SU-DHL-6 (cell line): ENCODE results near the gene GRM3.

Experiments
- H2AFZ ChIP-seq: fragments of 200-600 bp; sonication (generic); 2 replicates; pipeline ENCODE4 v1.6.1; 2014; ENCODE audit warnings: low read depth, mild to moderate bottlenecking, moderate library complexity, mixed read lengths, antibody characterized with exemption, low read length; ENCODE audit not compliant: severe bottlenecking
- H3F3A ChIP-seq: fragments of 200-600 bp; shearing (Covaris generic); 2 replicates; pipeline ENCODE4 v1.6.0; 2016; ENCODE audit warnings: antibody characterized with exemption, mild to moderate bottlenecking; ENCODE audit not compliant: insufficient read depth
- H3K27ac ChIP-seq: fragments of 200-600 bp; sonication (generic); 2 replicates; pipeline ENCODE4 v1.5.1; 2016; ENCODE audit warnings: low read depth, mild to moderate bottlenecking, low read length, moderate library complexity, mixed read lengths
- H3K27me3 ChIP-seq: fragments of 200-600 bp; sonication (generic), shearing (Covaris generic); 2 replicates; pipeline ENCODE4 v1.6.0; 2014; ENCODE audit warnings: mild to moderate bottlenecking, low read length
- H3K36me3 ChIP-seq: fragments of 200-600 bp; sonication (generic); 2 replicates; pipeline ENCODE4 v1.6.1; 2014; ENCODE audit warnings: mild to moderate bottlenecking, low read length, mixed read lengths
- H3K4me2 ChIP-seq: fragments of 300-600, 200-600 bp; shearing (Covaris generic), sonication (generic); 2 replicates; pipeline ENCODE4 v1.6.0; 2014; ENCODE audit warnings: low read length, low read depth, mild to moderate bottlenecking; ENCODE audit not compliant: poor library complexity, severe bottlenecking
- H3K4me3 ChIP-seq: fragments of 200-600 bp; sonication (generic); 2 replicates; pipeline ENCODE4 v1.5.1; 2014; ENCODE audit warnings: antibody characterized with exemption, low read length, mild to moderate bottlenecking, mixed read lengths; ENCODE audit not compliant: insufficient read depth, poor library complexity, severe bottlenecking
- H3K79me2 ChIP-seq: fragments of 200-600 bp; sonication (generic); 2 replicates; pipeline ENCODE4 v1.6.1; 2014; ENCODE audit warnings: mild to moderate bottlenecking, low read length, moderate library complexity; ENCODE audit not compliant: insufficient read depth
- H3K9ac ChIP-seq: fragments of 200-600 bp; sonication (generic); 2 replicates; pipeline ENCODE4 v1.7.0; 2014; ENCODE audit warnings: mild to moderate bottlenecking, low read length
- H3K9me2 ChIP-seq: fragments of 200-600 bp; sonication (generic); replicated peaks from 2 replicates; pipeline ENCODE4 v1.6.1; 2014; ENCODE audit warnings: low read length; ENCODE audit not compliant: insufficient read depth
- H3K9me3 ChIP-seq: fragments of 200-600 bp; sonication (generic); 2 replicates; pipeline ENCODE4 v1.6.1; 2014; ENCODE audit warnings: low read length, mixed read lengths; ENCODE audit not compliant: insufficient read depth
- H4K20me1 ChIP-seq: fragments of 200-600 bp; sonication (generic); 2 replicates; pipeline ENCODE4 v1.6.1; 2014; ENCODE audit warnings: low read depth, mild to moderate bottlenecking, antibody characterized with exemption, low read length, moderate library complexity, mixed read lengths
- CTCF ChIP-seq: fragments of 200-600 bp; sonication (generic); IDR thresholded peaks from one replicate; pipeline ENCODE4 v1.5.1; 2017; ENCODE audit warnings: antibody characterized with exemption, mild to moderate bottlenecking, low read length, moderate library complexity; ENCODE audit not compliant: insufficient read depth, poor library complexity, severe bottlenecking
- EZH2phosphoT487 ChIP-seq: fragments of 200-600 bp; sonication (generic), shearing (Covaris generic); conservative IDR thresholded peaks from 2 replicates; pipeline ENCODE4 v1.6.1; 2018; ENCODE audit warnings: mild to moderate bottlenecking, antibody characterized with exemption, low read length, moderate library complexity, mixed read lengths

The GRM3 gene

DNA sequence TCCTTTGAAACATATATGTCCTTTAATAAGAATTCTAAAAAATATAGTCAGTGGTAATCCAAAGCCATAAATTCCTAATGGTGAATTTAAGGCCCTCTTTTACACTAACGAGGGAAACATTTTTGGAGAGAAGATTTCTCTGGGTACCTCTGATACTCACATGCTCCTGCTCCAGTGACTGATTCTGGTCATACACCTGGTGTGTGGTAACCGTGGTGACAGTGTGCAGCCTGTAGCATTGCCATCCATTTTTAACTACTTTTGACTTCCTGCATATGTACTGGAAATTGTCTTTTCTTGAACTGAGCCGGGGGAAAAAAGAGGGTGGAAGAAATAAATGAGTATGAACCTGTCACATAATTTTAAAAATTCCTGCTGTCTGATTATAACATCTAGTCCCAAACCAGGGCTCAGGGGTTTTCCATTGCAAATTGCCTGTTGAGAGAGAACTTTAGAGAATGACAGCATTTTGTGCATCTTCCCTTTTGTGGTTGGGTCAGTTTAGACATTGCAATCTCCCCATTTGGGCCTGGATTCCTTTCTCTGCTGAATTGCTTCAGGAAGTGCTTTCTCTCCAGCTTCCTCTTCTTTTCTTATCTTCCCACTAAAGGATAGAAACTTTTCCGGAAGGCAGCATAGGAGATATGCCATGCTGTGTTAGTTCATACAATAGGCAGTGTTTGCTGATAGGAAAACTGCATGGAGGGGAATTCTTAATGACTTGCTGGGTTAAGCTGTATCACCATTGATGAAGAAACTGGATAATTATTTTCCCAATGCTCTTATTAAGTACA lies 125.5 kb downstream of the GRM3 start:
- H2AFZ ChIP-seq = no peak overlapping the region
- H3K4me2 ChIP-seq = no peak overlapping the region
- H3K79me2 ChIP-seq = no peaks in the 10 kb centered on the region

DNA sequence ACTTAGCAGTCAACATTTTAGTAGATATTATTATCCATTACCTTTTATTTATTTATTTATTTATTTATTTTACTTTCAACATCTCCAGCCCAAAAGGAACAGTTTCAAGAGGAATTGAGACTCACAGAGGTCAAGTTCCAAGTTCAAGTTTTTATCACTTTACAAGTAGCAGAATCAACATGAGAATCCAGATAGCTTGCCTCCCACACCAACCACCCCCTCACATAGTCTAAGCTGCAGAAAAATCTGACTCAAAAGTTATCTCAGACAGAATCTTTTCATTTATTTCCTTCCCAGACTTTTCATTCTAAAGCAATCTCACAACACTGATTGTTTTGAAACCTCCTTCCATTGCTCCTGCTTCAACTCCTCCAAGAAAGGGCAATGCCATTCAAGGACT lies 129.6 kb downstream of the GRM3 start:
- Histone ChIP-seq H3K36me3 (no peaks in the 10 kb centered on the region), H4K20me1 (no peaks in the 10 kb centered on the region), H3K27ac (no peak overlapping the region), H3K4me3 (no peak overlapping the region), H3K4me2 (no peak overlapping the region), H2AFZ (no peak overlapping the region), H3K27me3 (no peaks in the 10 kb centered on the region), H3K9ac (no peak overlapping the region), H3K9me2 (no peaks in the 10 kb centered on the region), H3K79me2 (no peaks in the 10 kb centered on the region), H3K9me3 (no peaks in the 10 kb centered on the region), H3F3A (no peaks in the 10 kb centered on the region)
- TF ChIP-seq EZH2phosphoT487 = no peak
- TF ChIP-seq CTCF = no peak

More for the DNA sequence above, 125.5 kb downstream of the GRM3 start:
- no peak overlapping the region for H3K9ac ChIP-seq
- TF ChIP-seq CTCF = no peak
- TF ChIP-seq EZH2phosphoT487 = no peak
- no peaks in the 10 kb centered on the region for H3K9me2 ChIP-seq
- H3K4me3 ChIP-seq = no peak overlapping the region
- H3K27me3 ChIP-seq = no peaks in the 10 kb centered on the region
- no peaks in the 10 kb centered on the region for H3K9me3 ChIP-seq
- no peak overlapping the region for H3K27ac ChIP-seq
- H4K20me1 ChIP-seq = no peaks in the 10 kb centered on the region
- no peaks in the 10 kb centered on the region for H3F3A ChIP-seq
- no peaks in the 10 kb centered on the region for H3K36me3 ChIP-seq

GRCh38 chr7:86775203-86775602 lies 131.5 kb downstream of the GRM3 start:
- TF ChIP-seq CTCF = no peak
- no peak for TF ChIP-seq EZH2phosphoT487
- H3F3A ChIP-seq = no peaks in the 10 kb centered on the region
- no peaks in the 10 kb centered on the region for H3K9me3 ChIP-seq
- no peaks in the 10 kb centered on the region for H4K20me1 ChIP-seq
- no peaks in the 10 kb centered on the region for H3K79me2 ChIP-seq
- H3K36me3 ChIP-seq = no peaks in the 10 kb centered on the region
- H3K4me3 ChIP-seq = no peak overlapping the region
- H3K27ac ChIP-seq = no peak overlapping the region
- H3K4me2 ChIP-seq = no peak overlapping the region
- no peak overlapping the region for H2AFZ ChIP-seq
- H3K9me2 ChIP-seq = no peaks in the 10 kb centered on the region
- no peak overlapping the region for H3K9ac ChIP-seq
- H3K27me3 ChIP-seq = no peaks in the 10 kb centered on the region
